ENCODE results near the gene CSTPP1.
A peak's percentile ranks its signal among the peaks of the same experiment; 100 is the strongest.
"Not testable (repeated sequence)": the region's sequence is repeated elsewhere in the genome, so short reads cannot be mapped to it uniquely, and the experiment has no call there.

CSTPP1 gene

GRCh38 chr11:46953093-46953492, 16.5 kb downstream of the CSTPP1 start:
- DNase-seq (ENCODE audit: low spot score) = no peak

GRCh38 chr11:46958777-46959176, 22.2 kb downstream of the CSTPP1 start:
- DNase-seq (ENCODE audit: low spot score) = no peak

- DNase-seq (ENCODE audit: low spot score) = no peak
Observed at GRCh38 chr11:46961041-46961440, 24.5 kb downstream of the CSTPP1 start.

GRCh38 chr11:46961886-46962285, 25.3 kb downstream of the CSTPP1 start:
- not testable (repeated sequence) for DNase-seq (ENCODE audit: low spot score)

GRCh38 chr11:46963844-46964243, 27.3 kb downstream of the CSTPP1 start:
- DNase-seq (ENCODE audit: low spot score) = no peak

- DNase-seq (ENCODE audit: low spot score) = no peak
Observed at GRCh38 chr11:46966773-46967172, 30.2 kb downstream of the CSTPP1 start.

GRCh38 chr11:46967962-46968361, 31.4 kb downstream of the CSTPP1 start:
- no peak for DNase-seq (ENCODE audit: low spot score)

GRCh38 chr11:46969379-46969778, 32.8 kb downstream of the CSTPP1 start:
- DNase-seq (ENCODE audit: low spot score) = peak; percentile 21

- DNase-seq (ENCODE audit: low spot score) = no peak
Observed at GRCh38 chr11:46970913-46971625, 34.5 kb downstream of the CSTPP1 start.

GRCh38 chr11:46972343-46972742, 35.8 kb downstream of the CSTPP1 start:
- DNase-seq (ENCODE audit: low spot score) = peak; percentile 39

- DNase-seq (ENCODE audit: low spot score) = no peak
Observed at GRCh38 chr11:46972821-46973220, 36.3 kb downstream of the CSTPP1 start.

GRCh38 chr11:46976182-46976854, 39.8 kb downstream of the CSTPP1 start:
- DNase-seq (ENCODE audit: low spot score) = no peak

- peak; percentile 87 for DNase-seq (ENCODE audit: low spot score)
Observed at GRCh38 chr11:46977038-46977813, 40.7 kb downstream of the CSTPP1 start.

- DNase-seq (ENCODE audit: low spot score) = no peak
Observed at GRCh38 chr11:46978005-46978491, 41.5 kb downstream of the CSTPP1 start.

GRCh38 chr11:46979358-46979757, 42.8 kb downstream of the CSTPP1 start:
- DNase-seq (ENCODE audit: low spot score) = no peak

GRCh38 chr11:46981436-46981835, 44.9 kb downstream of the CSTPP1 start:
- no peak for DNase-seq (ENCODE audit: low spot score)

- DNase-seq (ENCODE audit: low spot score) = no peak
Observed at GRCh38 chr11:46982797-46983452, 46.4 kb downstream of the CSTPP1 start.

GRCh38 chr11:46983598-46983997, 47.0 kb downstream of the CSTPP1 start:
- DNase-seq (ENCODE audit: low spot score) = no peak

GRCh38 chr11:46984548-46984947, 48.0 kb downstream of the CSTPP1 start:
- DNase-seq (ENCODE audit: low spot score) = no peak

- DNase-seq (ENCODE audit: low spot score) = no peak
Observed at GRCh38 chr11:46984987-46985386, 48.4 kb downstream of the CSTPP1 start.

GRCh38 chr11:46987183-46987582, 50.6 kb downstream of the CSTPP1 start:
- no peak for DNase-seq (ENCODE audit: low spot score)

GRCh38 chr11:46989810-46990487, 53.4 kb downstream of the CSTPP1 start:
- DNase-seq (ENCODE audit: low spot score) = not testable (repeated sequence)

All from Ammon's horn (tissue), 1 donor.